NOMO-1 treated with DMSO at 0.1 percent for 48 hours (cell line): ENCODE data around the gene AGBL1.

Source experiments
- DNase-seq: peaks from one replicate; lab custom pipeline; 2025; ENCODE audit not compliant: unreplicated experiment; lab: John Stamatoyannopoulos, UW

The AGBL1 gene

GRCh38 chr15:86629409-86630356 lies 550.0 kb downstream of the AGBL1 start:
- DNase-seq, result no peak

GRCh38 chr15:86630946-86631345 lies 551.3 kb downstream of the AGBL1 start:
- DNase-seq, result no peak

DNA sequence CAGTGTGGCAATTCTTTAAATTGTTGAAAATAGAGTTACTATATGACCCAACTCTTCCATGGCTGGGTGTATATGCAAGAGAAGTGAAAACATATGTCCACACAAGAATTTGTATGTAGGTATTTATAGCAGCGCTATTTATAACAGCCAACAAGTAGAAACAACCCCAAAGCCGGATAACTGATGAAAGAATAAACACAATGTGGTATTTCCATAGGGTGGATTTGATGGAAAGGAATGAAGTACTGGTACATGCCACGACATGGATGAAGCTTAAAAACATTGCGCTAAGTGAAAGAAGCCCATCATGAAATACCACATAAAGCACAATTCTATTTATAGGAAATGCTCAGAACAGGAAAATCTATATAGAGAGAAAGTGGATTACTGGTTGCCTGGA lies 554.5 kb downstream of the AGBL1 start:
- no peak for DNase-seq

DNA sequence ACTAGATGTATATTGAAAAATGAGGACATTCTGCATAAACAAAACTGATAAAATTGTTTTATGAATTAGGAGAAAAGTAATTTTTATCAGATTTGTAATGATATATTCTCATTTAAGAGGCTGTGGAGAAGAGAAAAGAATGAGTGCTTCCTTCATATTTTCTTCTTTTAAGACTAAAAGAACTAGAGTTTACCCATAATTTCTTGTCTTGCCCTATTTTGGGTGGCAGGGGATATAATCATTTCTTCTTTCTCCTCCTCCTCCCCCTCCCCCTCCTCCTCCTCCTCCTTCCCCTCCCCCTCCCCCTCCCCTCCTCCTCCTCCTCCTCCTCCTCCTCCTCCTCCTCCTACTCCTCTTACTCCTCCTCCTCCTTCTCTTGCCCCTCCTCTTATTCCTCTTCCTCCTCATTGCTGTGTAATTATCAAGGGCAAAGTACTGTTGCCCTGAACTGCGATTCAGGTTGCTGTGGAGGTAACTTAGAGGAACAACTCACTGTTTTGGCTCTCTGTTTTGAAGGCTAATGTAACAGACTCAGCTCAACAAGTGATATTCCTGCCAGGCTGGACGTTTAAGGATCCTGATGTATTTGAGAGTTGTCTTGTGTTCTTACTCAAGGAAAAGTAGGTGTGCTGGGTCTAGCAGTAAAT lies 555.4 kb downstream of the AGBL1 start:
- no peak for DNase-seq

GRCh38 chr15:86644339-86644738 lies 564.7 kb downstream of the AGBL1 start:
- DNase-seq, result no peak

DNA sequence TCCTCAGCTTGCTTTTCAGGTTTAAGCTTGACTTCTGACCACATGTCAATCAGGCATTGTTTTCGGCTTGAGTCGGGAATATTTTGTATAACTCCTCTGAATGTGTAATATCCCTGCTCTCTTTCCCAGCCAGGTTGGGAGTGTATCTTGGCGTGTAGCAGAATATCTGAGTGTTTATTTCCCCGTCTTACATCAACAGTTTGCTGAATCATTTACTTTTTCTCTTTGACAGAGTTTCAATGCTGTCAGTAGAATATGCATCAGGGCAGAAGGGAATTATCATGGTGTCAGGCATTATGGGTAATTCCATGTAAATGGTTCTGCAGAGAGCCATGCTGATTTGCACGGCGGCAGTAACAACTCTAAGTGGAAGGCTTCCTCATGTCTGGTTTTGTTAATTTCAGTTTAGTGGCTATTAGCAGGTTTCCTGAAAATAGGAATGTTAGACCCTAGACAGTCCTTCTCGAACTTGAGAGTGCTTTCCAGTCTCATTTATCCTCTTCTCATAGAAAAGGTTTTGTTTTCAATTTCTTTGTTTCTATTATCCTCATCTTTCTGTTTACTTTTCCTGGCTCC lies 566.3 kb downstream of the AGBL1 start:
- DNase-seq, result no peak

GRCh38 chr15:86647810-86648440 lies 568.3 kb downstream of the AGBL1 start:
- no peak for DNase-seq

- DNase-seq, result no peak
These were observed 569.6 kb downstream of the AGBL1 start for GRCh38 chr15:86649277-86649676.

DNA sequence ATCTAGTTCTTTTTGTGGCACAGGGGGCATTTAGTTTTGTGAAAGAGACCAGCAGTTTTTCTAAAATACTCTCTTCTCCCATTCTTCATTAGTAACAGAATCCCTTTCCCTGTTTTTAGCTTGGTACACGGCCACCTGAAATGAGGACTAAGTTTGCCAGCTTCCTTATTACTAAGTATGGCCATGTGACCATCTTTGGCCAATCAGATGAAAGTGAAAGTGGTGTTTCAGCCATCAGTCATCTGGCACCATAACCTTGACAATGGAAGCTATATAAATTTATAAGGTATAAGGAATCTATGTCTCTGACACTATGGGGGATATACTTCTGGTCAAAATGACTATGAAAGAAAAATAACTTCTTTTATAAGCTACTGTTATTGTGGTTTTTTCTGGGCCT lies 570.4 kb downstream of the AGBL1 start:
- DNase-seq, result no peak

GRCh38 chr15:86653344-86654197 lies 573.9 kb downstream of the AGBL1 start:
- DNase-seq, result no peak

- DNase-seq, result no peak
These were observed 574.8 kb downstream of the AGBL1 start for GRCh38 chr15:86654501-86654900.

GRCh38 chr15:86657305-86657704 lies 577.6 kb downstream of the AGBL1 start:
- no peak for DNase-seq

GRCh38 chr15:86659724-86660411 lies 580.2 kb downstream of the AGBL1 start:
- DNase-seq, result no peak

GRCh38 chr15:86661580-86661979 lies 581.9 kb downstream of the AGBL1 start:
- no peak for DNase-seq

GRCh38 chr15:86663304-86663703 lies 583.6 kb downstream of the AGBL1 start:
- DNase-seq, result no peak

- no peak for DNase-seq
These were observed 584.3 kb downstream of the AGBL1 start for GRCh38 chr15:86663979-86664378.

- DNase-seq, result no peak
These were observed 584.9 kb downstream of the AGBL1 start for GRCh38 chr15:86664581-86664980.

- DNase-seq, result no peak
These were observed 596.3 kb downstream of the AGBL1 start for GRCh38 chr15:86676002-86676401.

- no peak for DNase-seq
These were observed 597.6 kb downstream of the AGBL1 start for GRCh38 chr15:86677278-86677677.

GRCh38 chr15:86685263-86685662 lies 605.6 kb downstream of the AGBL1 start:
- DNase-seq, result no peak
